K562 (cell line): ENCODE data around the gene GTF2A1. TPM values are rescaled to one million over a fixed set of nuclear protein-coding genes. Genes with fewer than 3 reads are reported as not detected.

ENCODE experiments used
- AFF1 ChIP-seq, 2 experiments: fragments of 450-650 bp; IDR thresholded peaks; 2 replicates each; pipeline ENCODE4 v1.6.1; 2018; ENCODE audit warnings: mild to moderate bottlenecking in 2 of 2, low read depth in 1 of 2; ENCODE audit not compliant: partially characterized antibody in 2 of 2
- CHCHD3 ChIP-seq: fragments of 250-450 bp; sonication (Bioruptor Pico); IDR thresholded peaks from 2 replicates; pipeline ENCODE4 v2.1.2; 2022; ENCODE audit warnings: mild to moderate bottlenecking
- CHD2 ChIP-seq: IDR thresholded peaks from 2 replicates; pipeline ENCODE4 v1.6.1; 2011; ENCODE audit warnings: low read depth, low read length
- EP300 ChIP-seq: IDR thresholded peaks from 2 replicates; pipeline ENCODE4 v1.6.1; 2012; ENCODE audit warnings: low read length, improper control_type of control experiment
- EZH2 ChIP-seq: IDR thresholded peaks from 2 replicates; pipeline ENCODE4 v1.6.1; 2012; ENCODE audit warnings: low read depth, mild to moderate bottlenecking, inconsistent platforms, low read length, borderline replicate concordance
- HDAC1 ChIP-seq, 2 experiments: fragments of 450-650 bp; IDR thresholded peaks; 2 replicates each; pipeline ENCODE4 v1.6.1; 2016 to 2017; ENCODE audit warnings: inconsistent platforms in 1 of 2, mild to moderate bottlenecking in 1 of 2, moderate library complexity in 1 of 2
- HDAC2 ChIP-seq: fragments of 450-650 bp; IDR thresholded peaks from 2 replicates; pipeline ENCODE4 v1.6.1; 2016; ENCODE audit warnings: mild to moderate bottlenecking
- HMG20A ChIP-seq: fragments of 450-650 bp; formaldehyde crosslinking; conservative IDR thresholded peaks from 2 replicates; pipeline ENCODE4 v1.4.0; 2020; ENCODE audit warnings: mild to moderate bottlenecking, mixed read lengths
- JUND ChIP-seq, 2 experiments: IDR thresholded peaks; 2 replicates in 1 of 2; 3 replicates in 1 of 2; pipeline ENCODE4 v1.6.1; 2011; ENCODE audit warnings: borderline replicate concordance in 2 of 2, low read depth in 2 of 2, low read length in 2 of 2, improper control_type of control experiment in 1 of 2, missing biosample characterization in 1 of 2, missing genetic modification characterization in 1 of 2, missing genetic modification reagents in 1 of 2
- L3MBTL2 ChIP-seq: fragments of 450-650 bp; IDR thresholded peaks from 2 replicates; pipeline ENCODE4 v1.6.1; 2016; ENCODE audit warnings: mild to moderate bottlenecking, moderate library complexity
- MAFK ChIP-seq: IDR thresholded peaks from 2 replicates; pipeline ENCODE4 v1.6.1; 2011; ENCODE audit warnings: low read length, improper control_type of control experiment
- PCBP1 ChIP-seq: fragments of 200-400 bp; formaldehyde crosslinking; IDR thresholded peaks from 2 replicates; pipeline ENCODE4 v1.6.1; 2018; ENCODE audit warnings: mild to moderate bottlenecking, low read depth, low read length; ENCODE audit not compliant: poor library complexity, severe bottlenecking
- RBBP5 ChIP-seq: fragments of 200-600 bp; sonication (generic); IDR thresholded peaks from 2 replicates; pipeline ENCODE4 v1.6.1; 2012; ENCODE audit warnings: borderline replicate concordance, mild to moderate bottlenecking, low read length, control low read depth, inconsistent platforms; ENCODE audit not compliant: insufficient read depth, poor library complexity, severe bottlenecking
- SMAD4 ChIP-seq: fragments of 250-450 bp; sonication (Bioruptor Pico); conservative IDR thresholded peaks from 2 replicates; pipeline ENCODE4 v1.8.0; 2021; ENCODE audit warnings: inconsistent platforms, mild to moderate bottlenecking, moderate library complexity
- TAF1 ChIP-seq: IDR thresholded peaks from 2 replicates; pipeline ENCODE4 v1.6.1; 2011; ENCODE audit warnings: mild to moderate bottlenecking, low read length, moderate library complexity; ENCODE audit not compliant: insufficient read depth, control insufficient read depth, severe bottlenecking; ENCODE audit errors: extremely low read depth
- TEAD1 ChIP-seq, 2 experiments: fragments of 450-650 bp in 1 of 2; sonication (generic) in 1 of 2; formaldehyde crosslinking; IDR thresholded peaks; 2 replicates each; pipeline versions ENCODE4 v1.4.0 to v1.8.0; 2020 to 2022; ENCODE audit warnings: mild to moderate bottlenecking in 2 of 2, missing genetic modification reagents in 1 of 2
- ZNF175 ChIP-seq: fragments of 200-800 bp; sonication (Bioruptor generic); IDR thresholded peaks from 2 replicates; pipeline ENCODE4 v1.6.1; 2016; ENCODE audit warnings: low read depth, mild to moderate bottlenecking, missing genetic modification characterization, missing compliant biosample characterization
- ZNF668 ChIP-seq: fragments of 250-450 bp; sonication (Bioruptor Pico); IDR thresholded peaks from 2 replicates; pipeline ENCODE4 v1.8.0; 2022; ENCODE audit warnings: mild to moderate bottlenecking, inconsistent platforms
- ZNF695 ChIP-seq: fragments of 450-650 bp; formaldehyde crosslinking; IDR thresholded peaks from 2 replicates; pipeline ENCODE4 v1.4.0; 2020; ENCODE audit warnings: mild to moderate bottlenecking, moderate library complexity
- polyA plus RNA-seq, 8 experiments: library from polyadenylated mRNA; depleted of rRNA in 4 of 8; stranded (reverse) in 5 of 8; unstranded in 3 of 8; fragments of >200 nt; fragmentation: Nextera tagmentation in 2 of 8; fragmentation: Illumina TruSeq in 1 of 8; extraction: Ambion mirVana in 2 of 8; extraction: Trizol in 1 of 8; gene quantifications; 2 replicates each; pipeline versions ENCODE4 v1.2.1 to v1.2.3, GENCODE V29; 2011 to 2014; ENCODE audit warnings: inconsistent platforms in 1 of 8, missing spikeins in 1 of 8
- total RNA-seq, 7 experiments: library from RNA; depleted of rRNA in 6 of 7; stranded (reverse); fragments of >200 nt in 6 of 7; fragmentation: Illumina TruSeq in 2 of 7; extraction: Trizol in 2 of 7; gene quantifications; 2 replicates each; pipeline versions ENCODE4 v1.2.1 to v1.2.3, GENCODE V29; 2011 to 2021; ENCODE audit warnings: low replicate concordance in 1 of 7
- TF ChIP-seq, protein P1 (sequence below): fragments of 450-650 bp; IDR thresholded peaks from 2 replicates; pipeline ENCODE4 v1.6.1; 2016; ENCODE audit warnings: low read depth, mild to moderate bottlenecking, moderate library complexity
- TF ChIP-seq, protein P2 (sequence below): fragments of 450-650 bp; IDR thresholded peaks from 2 replicates; pipeline ENCODE4 v1.6.1; 2016; ENCODE audit warnings: missing biosample characterization, missing genetic modification characterization

GTF2A1 gene
- total and polyA plus RNA-seq, 9 of the 15 experiments (the other 6 are each of a cell fraction or from before 2014, with no cell fraction given): 3.4 to 22.8 (median 14.7) TPM

DNA sequence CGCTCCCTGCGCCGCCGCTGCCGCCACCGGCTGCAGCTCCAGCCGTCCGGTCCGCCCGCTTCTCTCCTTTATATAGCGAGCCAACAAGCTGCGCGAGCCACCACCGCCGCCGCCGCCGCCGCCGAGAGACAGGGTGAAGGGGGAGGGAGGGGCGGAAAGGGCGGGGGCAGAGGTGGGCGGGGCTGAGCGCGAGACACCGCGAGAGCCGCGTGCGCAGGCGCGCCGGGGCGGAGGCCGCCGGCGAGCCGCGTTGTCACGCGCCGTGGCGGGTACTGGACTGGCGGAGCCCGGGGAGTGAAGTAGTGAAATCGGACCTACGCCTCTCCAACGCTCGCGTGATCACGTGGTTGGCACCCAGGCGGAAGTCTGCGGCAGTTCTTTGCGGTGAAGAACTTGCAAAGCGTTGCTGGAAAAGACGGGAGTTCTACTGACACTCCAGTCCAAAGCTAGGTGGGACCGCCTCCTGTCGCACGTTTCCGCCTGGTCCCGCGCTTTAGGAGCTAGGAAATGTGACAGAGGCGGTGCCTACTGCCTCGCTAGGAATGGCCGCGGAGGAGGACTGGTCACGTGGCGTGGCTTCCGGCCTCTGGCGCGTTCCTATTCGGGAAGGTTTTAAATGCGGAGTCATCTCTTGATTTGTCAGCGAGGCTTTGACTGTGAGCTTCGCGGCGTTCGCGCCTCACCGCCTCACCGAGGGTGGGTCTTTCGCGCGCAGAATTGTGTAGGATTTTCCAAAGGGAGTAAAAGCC lies at the start of gene GTF2A1 (continued):
- TF ChIP-seq EP300 (no peak), HDAC2 (peak; percentile 59), PCBP1 (peak; percentile 62), CHD2 (peak; percentile 88), L3MBTL2 (peak; percentile 96), HMG20A (CRISPR knock-in tag) (no peak), SMAD4 (peak; percentile 64; the same call in 1 of the 2 replicates), MAFK (peak; percentile 77), ZNF695 (no peak), AFF1 (IDR thresholded peaks at IDR 0.05; ENCODE audit: low read depth in 1 of 2, partially characterized antibody in 2 of 2) (peak; percentile 17 to 65), JUND (IDR thresholded peaks at IDR 0.05; ENCODE audit: borderline replicate concordance, low read depth, low read length) (peak; percentile 21), JUND (tag; IDR thresholded peaks at IDR 0.05; ENCODE audit: borderline replicate concordance, low read depth, low read length) (peak; percentile 36; the same call in 2 of the 3 replicates), RBBP5 (peak; percentile 55), TEAD1 (CRISPR knock-in tag; IDR thresholded peaks at IDR 0.05) (peak in 1 of 2 experiments; percentile 77; a peak in 1 of 4 replicates), EZH2 (no peak), CHCHD3 (CRISPR knock-in tag) (peak; percentile 88; the same call in 1 of the 2 replicates), ZNF175 (CRISPR knock-in tag) (peak; percentile 70; the same call in 1 of the 2 replicates), ZNF668 (CRISPR knock-in tag) (no peak), HDAC1 (IDR thresholded peaks at IDR 0.05) (peak in 1 of 2 experiments; percentile 64; a peak in 2 of 4 replicates), TAF1 (peak; percentile 91)
- TF ChIP-seq, protein P1, sequence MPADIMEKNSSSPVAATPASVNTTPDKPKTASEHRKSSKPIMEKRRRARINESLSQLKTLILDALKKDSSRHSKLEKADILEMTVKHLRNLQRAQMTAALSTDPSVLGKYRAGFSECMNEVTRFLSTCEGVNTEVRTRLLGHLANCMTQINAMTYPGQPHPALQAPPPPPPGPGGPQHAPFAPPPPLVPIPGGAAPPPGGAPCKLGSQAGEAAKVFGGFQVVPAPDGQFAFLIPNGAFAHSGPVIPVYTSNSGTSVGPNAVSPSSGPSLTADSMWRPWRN: peak; percentile 80
- TF ChIP-seq, protein P2, sequence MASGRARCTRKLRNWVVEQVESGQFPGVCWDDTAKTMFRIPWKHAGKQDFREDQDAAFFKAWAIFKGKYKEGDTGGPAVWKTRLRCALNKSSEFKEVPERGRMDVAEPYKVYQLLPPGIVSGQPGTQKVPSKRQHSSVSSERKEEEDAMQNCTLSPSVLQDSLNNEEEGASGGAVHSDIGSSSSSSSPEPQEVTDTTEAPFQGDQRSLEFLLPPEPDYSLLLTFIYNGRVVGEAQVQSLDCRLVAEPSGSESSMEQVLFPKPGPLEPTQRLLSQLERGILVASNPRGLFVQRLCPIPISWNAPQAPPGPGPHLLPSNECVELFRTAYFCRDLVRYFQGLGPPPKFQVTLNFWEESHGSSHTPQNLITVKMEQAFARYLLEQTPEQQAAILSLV (tag): no peak
